IMR-90 (cell line): ENCODE results near the gene PDLIM5. TPM values are rescaled to one million over a fixed set of nuclear protein-coding genes. Genes with fewer than 3 reads are reported as not detected.

ENCODE experiments used
- ATAC-seq: fragments of 200-7000 bp; cut with Tn5 transposase; 2 replicates; pipeline ENCODE4 v1.9.1; 2020; ENCODE audit warnings: low read depth, mild to moderate bottlenecking, moderate library complexity
- BruUV-seq: library from RNA; stranded (reverse); fragments of 400-500 nt; replicated peaks from 2 replicates; lab custom pipeline; 2021; lab: Mats Ljungman, UMichigan
- CTCF ChIA-PET: fragments of 300-600 bp; formaldehyde crosslinking; extraction: SDS; loops from one replicate; lab custom pipeline; 2021; ENCODE audit warnings: antibody characterized with exemption; lab: Yijun Ruan, JAX
- POLR2A ChIA-PET: fragments of 300-600 bp; sonication (Branson Sonifier 250); formaldehyde crosslinking; loops from one replicate; lab custom pipeline; 2022; ENCODE audit warnings: antibody characterized with exemption; ENCODE audit not compliant: unreplicated experiment; lab: Charles Lee
- DNase-seq: peaks from one replicate; pipeline ENCODE4 v3.0.0; 2013
- H2AFZ ChIP-seq: replicated peaks from 2 replicates; pipeline ENCODE3; 2013; ENCODE audit warnings: low read length, mild to moderate bottlenecking; ENCODE audit not compliant: poor library complexity
- H2AK5ac ChIP-seq: 2 replicates; pipeline ENCODE4 v1.6.1; 2013; ENCODE audit warnings: low read depth, low read length, inconsistent platforms
- H2AK9ac ChIP-seq: replicated peaks from 2 replicates; pipeline ENCODE3; 2013; ENCODE audit warnings: mild to moderate bottlenecking, low read depth, low read length, moderate library complexity; ENCODE audit not compliant: poor library complexity
- H2BK120ac ChIP-seq: 2 replicates; pipeline ENCODE4 v1.6.1; 2013; ENCODE audit warnings: low read depth, low read length, inconsistent platforms
- H2BK15ac ChIP-seq: 3 replicates; pipeline ENCODE4 v1.6.1; 2013; ENCODE audit warnings: low read depth, low read length, inconsistent platforms
- H2BK20ac ChIP-seq: 2 replicates; pipeline ENCODE4 v1.6.1; 2013; ENCODE audit warnings: low read depth, mild to moderate bottlenecking, inconsistent platforms, low read length, moderate library complexity
- H2BK5ac ChIP-seq: 2 replicates; pipeline ENCODE4 v1.6.1; 2013; ENCODE audit warnings: mild to moderate bottlenecking, low read depth, low read length, inconsistent platforms; ENCODE audit not compliant: poor library complexity, severe bottlenecking
- H3K14ac ChIP-seq: replicated peaks from 2 replicates; pipeline ENCODE4 v1.6.1; 2013; ENCODE audit warnings: low read depth, low read length, inconsistent platforms
- H3K18ac ChIP-seq: 2 replicates; pipeline ENCODE4 v1.6.1; 2013; ENCODE audit warnings: low read depth, low read length, control low read depth
- H3K23ac ChIP-seq: 2 replicates; pipeline ENCODE4 v1.6.1; 2013; ENCODE audit warnings: low read depth, low read length, inconsistent platforms
- H3K27ac ChIP-seq: 2 replicates; pipeline ENCODE4 v1.5.1; 2013; ENCODE audit warnings: mild to moderate bottlenecking, control low read depth, low read length; ENCODE audit not compliant: insufficient read depth
- H3K27me3 ChIP-seq: 2 replicates; pipeline ENCODE4 v1.6.1; 2013; ENCODE audit warnings: low read length; ENCODE audit not compliant: control insufficient read depth, insufficient read depth
- H3K36me3 ChIP-seq: 2 replicates; pipeline ENCODE4 v1.6.1; 2013; ENCODE audit warnings: low read length, mixed read lengths; ENCODE audit not compliant: control insufficient read depth, insufficient read depth
- H3K4ac ChIP-seq: 2 replicates; pipeline ENCODE4 v1.6.1; 2013; ENCODE audit warnings: low read depth, low read length, inconsistent platforms
- H3K4me1 ChIP-seq: 2 replicates; pipeline ENCODE4 v1.6.1; 2013; ENCODE audit warnings: low read length, mixed read lengths; ENCODE audit not compliant: control insufficient read depth, insufficient read depth
- H3K4me2 ChIP-seq: 2 replicates; pipeline ENCODE4 v1.6.1; 2013; ENCODE audit warnings: low read depth, mild to moderate bottlenecking, control low read depth, low read length, moderate library complexity
- H3K4me3 ChIP-seq: 2 replicates; pipeline ENCODE4 v1.5.1; 2013; ENCODE audit warnings: low read depth, mild to moderate bottlenecking, control low read depth, low read length, moderate library complexity; ENCODE audit not compliant: insufficient read depth
- H3K56ac ChIP-seq: 2 replicates; pipeline ENCODE4 v1.6.1; 2013; ENCODE audit warnings: low read length, inconsistent platforms; ENCODE audit not compliant: insufficient read depth; ENCODE audit errors: extremely low read depth
- H3K79me1 ChIP-seq, 2 experiments: 2 replicates each; pipeline ENCODE4 v1.6.1; 2013; ENCODE audit warnings: low read length in 2 of 2, inconsistent platforms in 1 of 2, low read depth in 1 of 2
- H3K9ac ChIP-seq: 2 replicates; pipeline ENCODE4 v1.6.1; 2013; ENCODE audit warnings: low read depth, low read length, control low read depth
- H3K9me1 ChIP-seq: 2 replicates; pipeline ENCODE4 v1.6.1; 2013; ENCODE audit warnings: low read length, inconsistent platforms; ENCODE audit not compliant: insufficient read depth
- H3K9me3 ChIP-seq: 2 replicates; pipeline ENCODE4 v1.6.1; 2013; ENCODE audit warnings: low read length; ENCODE audit not compliant: control insufficient read depth, insufficient read depth
- H4K20me1 ChIP-seq: 2 replicates; pipeline ENCODE4 v1.6.1; 2013; ENCODE audit warnings: low read length, inconsistent platforms; ENCODE audit not compliant: insufficient read depth
- H4K5ac ChIP-seq: 2 replicates; pipeline ENCODE4 v1.6.1; 2013; ENCODE audit warnings: mild to moderate bottlenecking, low read depth, low read length, control low read depth
- H4K8ac ChIP-seq, 2 experiments: 2 replicates each; pipeline ENCODE4 v1.6.1; 2013; ENCODE audit warnings: low read depth in 2 of 2, low read length in 2 of 2, control low read depth in 1 of 2, inconsistent platforms in 1 of 2
- H4K91ac ChIP-seq: 2 replicates; pipeline ENCODE4 v1.6.1; 2013; ENCODE audit warnings: low read depth, low read length, inconsistent platforms; ENCODE audit not compliant: insufficient read depth
- CHD1 ChIP-seq: IDR thresholded peaks from 2 replicates; pipeline ENCODE4 v1.6.1; 2012; ENCODE audit warnings: low read depth, low read length, improper control_type of control experiment
- MAFK ChIP-seq: IDR thresholded peaks from 2 replicates; pipeline ENCODE4 v1.6.1; 2012; ENCODE audit warnings: low read depth, low read length, improper control_type of control experiment
- MAZ ChIP-seq: IDR thresholded peaks from 2 replicates; pipeline ENCODE4 v1.6.1; 2012; ENCODE audit warnings: low read depth, mild to moderate bottlenecking, low read length, improper control_type of control experiment, moderate library complexity, borderline replicate concordance
- POLR2A ChIP-seq: IDR thresholded peaks from 2 replicates; pipeline ENCODE4 v1.6.1; 2012; ENCODE audit warnings: mild to moderate bottlenecking, low read depth, low read length
- RAD21 ChIP-seq: IDR thresholded peaks from 2 replicates; pipeline ENCODE4 v1.6.1; 2012; ENCODE audit warnings: low read length, improper control_type of control experiment
- RCOR1 ChIP-seq: IDR thresholded peaks from 2 replicates; pipeline ENCODE4 v1.6.1; 2012; ENCODE audit warnings: mild to moderate bottlenecking, low read length, improper control_type of control experiment; ENCODE audit not compliant: insufficient replicate concordance
- USF2 ChIP-seq: fragments of 150-350 bp; IDR thresholded peaks from 2 replicates; pipeline ENCODE4 v1.6.1; 2017; ENCODE audit warnings: mild to moderate bottlenecking, antibody characterized with exemption, low read length, low read depth
- WGBS, 2 experiments: methylation state at CpG; one replicate each; pipeline versions ENCODE4 v1.1.5 to v1.1.7; 2013; ENCODE audit warnings: missing lambda C conversion rate in 2 of 2; ENCODE audit not compliant: insufficient read length in 1 of 2; ENCODE audit errors: extremely low coverage in 2 of 2; 5-methylcytosine and 5-hydroxymethylcytosine counted together
- dilution Hi-C: fragments of 300-500 bp; cut with HindIII; formaldehyde crosslinking; loops from one replicate; pipeline ENCODE4 v1.14.3; 2018; ENCODE audit warnings: low sequenced_read_pairs; ENCODE audit not compliant: unreplicated experiment
- in situ Hi-C: fragments of 300-500 bp; cut with MboI; formaldehyde crosslinking; loops from 3 replicates; pipeline ENCODE4 v1.14.3; 2019; ENCODE audit warnings: low sequenced_read_pairs, inconsistent platforms, mixed read lengths
- intact Hi-C: fragments of 100-400 bp; cut with micrococcal nuclease; formaldehyde crosslinking; loops from 2 replicates; pipeline ENCODE4 v1.10.0; 2022
- polyA plus RNA-seq, 3 experiments: library from polyadenylated mRNA; depleted of rRNA; stranded (reverse); fragments of >200 nt; gene quantifications; 2 replicates each; pipeline ENCODE4 v1.2.3, GENCODE V29; 2012; ENCODE audit warnings: low replicate concordance in 1 of 3
- total RNA-seq: library from RNA; depleted of rRNA; stranded (reverse); fragments of >200 nt; gene quantifications from 2 replicates; pipeline ENCODE4 v1.2.3, GENCODE V29; 2012

PDLIM5 gene
- total and polyA plus RNA-seq, 2 of the 4 experiments (the other 2 are of a cell fraction) = 96.5 to 188 TPM

GRCh38 chr4:94598758-94599157 lies 147.0 kb downstream of the PDLIM5 start:
- Histone ChIP-seq H3K4me2 (no peak overlapping the region), H3K4ac (no peak overlapping the region), H3K56ac (no peak overlapping the region), H3K9me3 (no peaks in the 10 kb centered on the region), H4K20me1 (peaks cover 10% of the 10 kb centered on the region), H2BK15ac (no peak overlapping the region), H3K27ac (no peak overlapping the region), H3K27me3 (no peaks in the 10 kb centered on the region), H3K14ac (no peak overlapping the region), H2BK5ac (no peak overlapping the region), H4K5ac (no peak overlapping the region), H3K4me3 (no peak overlapping the region), H3K36me3 (no peaks in the 10 kb centered on the region; the same call in 1 of the 2 replicates), H2AFZ (no peak overlapping the region), H4K91ac (no peak overlapping the region), H2BK20ac (no peak overlapping the region), H4K8ac (no peak overlapping the region), H2AK5ac (no peak overlapping the region), H3K9me1 (peaks cover 8% of the 10 kb centered on the region; the same call in 1 of the 2 replicates), H3K4me1 (peaks cover 4% of the 10 kb centered on the region; the same call in 1 of the 2 replicates), H3K9ac (no peak overlapping the region), H3K23ac (peak overlapping the region; percentile 43; the same call in 1 of the 2 replicates), H3K79me1 (peaks cover 6 to 21% of the 10 kb centered on the region in 2 experiments; a peak in 3 of 4 replicates), H2BK120ac (no peak overlapping the region), H3K18ac (no peak overlapping the region), H2AK9ac (no peak overlapping the region)
- CTCF ChIA-PET = interaction anchor here (0.9 kb wide), 1 partner anchor 192 kb away, joined by 7 read pairs; no protein-coding TSS in a partner anchor
- POLR2A ChIA-PET = no interaction called here
- ATAC-seq (no peak), DNase-seq (no peak)
- intact Hi-C loops = loop anchor here (10.0 kb wide), 1 partner anchor 804 kb away; no protein-coding TSS in a partner anchor
- BruUV-seq = no TSS peak
- TF ChIP-seq RAD21 = no peak
- no peak for TF ChIP-seq RCOR1
- no peak for TF ChIP-seq MAFK
- TF ChIP-seq CHD1 = no peak
- TF ChIP-seq POLR2A = no peak
- no peak for TF ChIP-seq MAZ
- no peak for TF ChIP-seq USF2
- no CpG with 5 or more reads among the region's 1 CpG for WGBS, 2 experiments
- dilution Hi-C loops = no loop called here
- in situ Hi-C loops = loop anchor here (10.0 to 25.0 kb wide), 2 partner anchors 294 to 786 kb away; no protein-coding TSS in a partner anchor
